ENCODE data around the gene CHST1.

GRCh38 chr11:45702511-45702910 lies 37.1 kb upstream of the CHST1 start:
- TF ChIP-seq CTCF (IDR thresholded peaks at IDR 0.05) = no peak
- no peak for TF ChIP-seq POLR2A (IDR thresholded peaks at IDR 0.05)

Measured in testis (tissue), 2 donors.